Panc1 (cell line): ENCODE data around the gene SLC29A2.

Experiments used
- CTCF ChIP-seq: fragments of 450-650 bp; IDR thresholded peaks from 2 replicates; pipeline ENCODE4 v1.5.1; 2017; ENCODE audit warnings: mild to moderate bottlenecking
- REST ChIP-seq, 2 experiments: IDR thresholded peaks; 2 replicates each; pipeline ENCODE4 v1.6.1; 2011 to 2012; ENCODE audit warnings: low read depth in 2 of 2, control low read depth in 1 of 2, low read length in 1 of 2, mild to moderate bottlenecking in 1 of 2, moderate library complexity in 1 of 2; ENCODE audit not compliant: insufficient read depth in 1 of 2
- SIN3A ChIP-seq: IDR thresholded peaks from 2 replicates; pipeline ENCODE4 v1.6.1; 2012; ENCODE audit warnings: low read depth, mild to moderate bottlenecking, low read length, moderate library complexity, borderline replicate concordance; ENCODE audit not compliant: insufficient read depth
- TCF7L2 ChIP-seq: IDR thresholded peaks from 2 replicates; pipeline ENCODE4 v1.6.1; 2011; ENCODE audit warnings: mild to moderate bottlenecking, low read depth, low read length, inconsistent platforms

GRCh38 chr11:66346476-66347424, 24.8 kb downstream of the SLC29A2 start:
- TF ChIP-seq REST (IDR thresholded peaks at IDR 0.05; ENCODE audit: insufficient read depth in 1 of 2, low read depth in 2 of 2, low read length in 1 of 2) (peak in 1 of 2 experiments; percentile 68; a peak in 1 of 4 replicates), CTCF (no peak), SIN3A (no peak), TCF7L2 (no peak)
